GM23248 (cell line): ENCODE data around the gene GAS7.

Experiments
- EZH2 ChIP-seq: fragments of 200-600 bp; sonication (generic); IDR thresholded peaks from 2 replicates; pipeline ENCODE4 v1.6.1; 2018; ENCODE audit warnings: antibody characterized with exemption, mild to moderate bottlenecking; ENCODE audit not compliant: insufficient read depth, poor library complexity, severe bottlenecking
- EZH2phosphoT487 ChIP-seq: fragments of 200-600 bp; sonication (generic); IDR thresholded peaks from 2 replicates; pipeline ENCODE4 v1.6.1; 2018; ENCODE audit warnings: antibody characterized with exemption, moderate library complexity, mild to moderate bottlenecking, low read depth; ENCODE audit not compliant: insufficient read depth

DNA sequence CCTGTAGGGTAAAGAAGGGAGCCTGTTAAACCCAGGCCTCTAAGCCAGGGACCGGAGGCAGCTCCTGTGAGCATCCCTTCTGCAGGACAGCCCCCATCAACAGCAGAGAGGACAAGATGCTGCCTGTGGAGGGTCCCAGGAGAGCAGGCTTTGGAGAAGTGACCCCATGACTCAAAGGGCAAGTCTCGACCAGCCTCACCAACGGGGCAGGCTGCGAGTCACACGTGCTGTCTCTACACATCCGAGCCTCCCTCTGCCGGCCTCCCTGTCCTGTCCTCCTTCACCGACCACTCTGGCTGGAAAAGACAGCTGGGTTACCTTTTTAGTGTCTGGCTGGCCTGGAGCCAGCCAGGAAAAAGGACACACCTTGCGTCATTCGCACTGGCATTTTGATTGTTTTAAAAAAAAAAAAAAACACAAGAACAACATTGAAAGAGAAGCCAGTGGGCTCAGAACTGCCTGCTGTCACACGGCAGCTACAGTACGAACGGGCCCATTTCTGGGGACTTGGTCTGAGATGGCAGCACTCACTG lies 218.9 kb downstream of the GAS7 start:
- no peak for TF ChIP-seq EZH2phosphoT487
- no peak for TF ChIP-seq EZH2
